ENCODE data around the gene NCKAP1. TPM values are rescaled to one million over a fixed set of nuclear protein-coding genes. Genes with fewer than 3 reads are reported as not detected.

Gene NCKAP1
- total RNA-seq, 1 experiment from 2014 or later = 112 TPM

DNA sequence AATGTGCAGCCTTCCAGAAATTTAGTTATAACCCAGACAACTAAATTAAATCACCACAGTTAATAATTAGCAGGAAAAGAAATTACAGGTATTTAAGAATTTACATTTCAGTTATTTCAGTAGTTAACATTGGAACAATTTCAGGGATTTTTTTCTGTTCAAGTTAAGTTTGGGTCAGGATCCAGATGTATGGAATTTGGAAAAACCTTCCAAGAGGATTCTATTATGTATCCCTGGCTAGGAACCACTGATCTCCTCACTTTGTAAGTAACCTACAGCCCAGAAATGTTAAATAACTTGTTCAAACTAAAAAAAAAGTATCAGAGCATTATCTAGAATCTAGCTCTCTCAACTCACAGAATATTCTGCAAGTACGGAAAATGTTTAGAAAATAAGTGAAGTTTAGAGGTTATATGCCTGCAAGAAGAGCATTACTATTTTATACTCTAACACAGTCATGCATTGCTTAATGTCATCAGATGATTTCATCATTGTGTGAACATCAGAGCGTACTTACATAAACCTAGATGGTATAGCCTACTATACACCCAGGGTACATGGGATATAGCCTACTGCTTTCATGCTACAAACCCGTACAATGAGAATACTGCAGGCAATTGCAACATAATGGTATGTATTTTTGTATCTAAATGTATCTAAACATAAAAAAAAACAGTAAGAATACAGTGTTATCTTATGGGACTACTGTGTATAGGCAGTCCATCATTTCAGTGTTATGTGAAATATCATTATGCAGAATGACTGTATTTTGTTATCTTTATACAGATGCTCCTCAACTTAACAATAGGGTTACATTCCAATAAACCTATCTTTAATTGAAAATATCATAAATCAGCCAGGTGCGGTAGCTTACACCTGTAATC, 6.1 kb downstream of the NCKAP1 start:
- Histone ChIP-seq H3K56ac (ENCODE audit: insufficient read length, low read depth, low read length) (no peak overlapping the region), H3K4ac (ENCODE audit: low read depth, low read length) (no peak overlapping the region), H3K9me3 (ENCODE audit: control insufficient read depth, low read depth, low read length) (no peaks in the 10 kb centered on the region), H3K79me1 (ENCODE audit: insufficient read depth, low read depth, low read length, poor library complexity, severe bottlenecking) (peaks cover 2% of the 10 kb centered on the region), H4K8ac (replicated peaks; ENCODE audit: insufficient read length, low read depth, low read length) (no peak overlapping the region), H3K23ac (ENCODE audit: insufficient read length, low read depth, low read length) (no peak overlapping the region), H2BK20ac (ENCODE audit: low read depth, low read length, poor library complexity, severe bottlenecking) (no peak overlapping the region), H2AFZ (ENCODE audit: low read length) (no peak overlapping the region), H3K23me2 (ENCODE audit: insufficient read length, low read depth, low read length, poor library complexity, severe bottlenecking) (no peaks in the 10 kb centered on the region), H3T11ph (ENCODE audit: low read length) (no peak overlapping the region), H3K18ac (ENCODE audit: insufficient read length, low read depth, low read length) (no peak overlapping the region), H3K9ac (ENCODE audit: extremely low read depth, insufficient read length, low read length) (no peak overlapping the region), H4K20me1 (ENCODE audit: control insufficient read depth, insufficient read depth, insufficient read length) (no peaks in the 10 kb centered on the region), H2BK12ac (ENCODE audit: insufficient read length, low read depth, low read length) (no peak overlapping the region), H2AK5ac (ENCODE audit: insufficient read length, low read length) (no peak overlapping the region), H3K14ac (ENCODE audit: insufficient read depth, low read length) (no peak overlapping the region), H3K27me3 (ENCODE audit: insufficient read depth, low read length) (no peaks in the 10 kb centered on the region), H3K27ac (ENCODE audit: insufficient read length, low read depth, low read length) (no peak overlapping the region), H3K4me1 (ENCODE audit: insufficient read depth, low read length) (no peaks in the 10 kb centered on the region; the same call in 1 of the 2 replicates), H2BK5ac (ENCODE audit: insufficient read length, low read length) (no peak overlapping the region), H2BK120ac (ENCODE audit: low read depth, low read length, poor library complexity, severe bottlenecking) (no peak overlapping the region), H3K4me2 (ENCODE audit: insufficient read depth, insufficient read length, low read length) (no peak overlapping the region), H4K91ac (ENCODE audit: insufficient read length, low read depth, low read length) (no peak overlapping the region), H4K5ac (ENCODE audit: insufficient read length, low read depth, low read length) (no peak overlapping the region), H3K79me2 (ENCODE audit: insufficient read depth, low read length) (peaks cover 54% of the 10 kb centered on the region), H2BK15ac (ENCODE audit: low read depth, low read length) (no peak overlapping the region)
- WGBS (ENCODE audit: extremely low coverage, insufficient read length, low lambda C conversion rate) = no CpG with 5 or more reads among the region's 4 CpGs
- Mint-ChIP-seq H3K4me3 (no peak overlapping the region), H3K27me3 (ENCODE audit: low read depth) (no peaks in the 10 kb centered on the region), H3K4me1 (peaks cover 46 to 63% of the 10 kb centered on the region in 2 experiments), H3K27ac (peak overlapping the region in 1 of 3 experiments; percentile 30; a peak in 1 of 7 replicates), H3K9me3 (no peaks in the 10 kb centered on the region), H3K36me3 (ENCODE audit: insufficient read depth in 1 of 3, low read depth in 3 of 3) (peaks cover 0 to 3% (median 0%) of the 10 kb centered on the region in 3 experiments; a peak in 3 of 7 replicates)
- TF ChIP-seq, protein P1, sequence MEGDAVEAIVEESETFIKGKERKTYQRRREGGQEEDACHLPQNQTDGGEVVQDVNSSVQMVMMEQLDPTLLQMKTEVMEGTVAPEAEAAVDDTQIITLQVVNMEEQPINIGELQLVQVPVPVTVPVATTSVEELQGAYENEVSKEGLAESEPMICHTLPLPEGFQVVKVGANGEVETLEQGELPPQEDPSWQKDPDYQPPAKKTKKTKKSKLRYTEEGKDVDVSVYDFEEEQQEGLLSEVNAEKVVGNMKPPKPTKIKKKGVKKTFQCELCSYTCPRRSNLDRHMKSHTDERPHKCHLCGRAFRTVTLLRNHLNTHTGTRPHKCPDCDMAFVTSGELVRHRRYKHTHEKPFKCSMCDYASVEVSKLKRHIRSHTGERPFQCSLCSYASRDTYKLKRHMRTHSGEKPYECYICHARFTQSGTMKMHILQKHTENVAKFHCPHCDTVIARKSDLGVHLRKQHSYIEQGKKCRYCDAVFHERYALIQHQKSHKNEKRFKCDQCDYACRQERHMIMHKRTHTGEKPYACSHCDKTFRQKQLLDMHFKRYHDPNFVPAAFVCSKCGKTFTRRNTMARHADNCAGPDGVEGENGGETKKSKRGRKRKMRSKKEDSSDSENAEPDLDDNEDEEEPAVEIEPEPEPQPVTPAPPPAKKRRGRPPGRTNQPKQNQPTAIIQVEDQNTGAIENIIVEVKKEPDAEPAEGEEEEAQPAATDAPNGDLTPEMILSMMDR (conservative IDR thresholded peaks at IDR 0.05) = no peak
- DNase-seq = no peak

Data from H9 (cell line).